GM18508 (cell line): Measurements from ENCODE around the gene FAM171A2.

Experiments used
- ATAC-seq: cut with Tn5 transposase; IDR thresholded peaks from one replicate; pipeline ENCODE4 v1.9.1; 2021; ENCODE audit warnings: moderate number of reproducible peaks; ENCODE audit not compliant: insufficient read depth, unreplicated experiment

The FAM171A2 gene

GRCh38 chr17:44362459-44362948 lies 1.1 kb downstream of the FAM171A2 start:
- ATAC-seq = no peak

GRCh38 chr17:44361292-44362260 lies 2.1 kb downstream of the FAM171A2 start:
- no peak for ATAC-seq

DNA sequence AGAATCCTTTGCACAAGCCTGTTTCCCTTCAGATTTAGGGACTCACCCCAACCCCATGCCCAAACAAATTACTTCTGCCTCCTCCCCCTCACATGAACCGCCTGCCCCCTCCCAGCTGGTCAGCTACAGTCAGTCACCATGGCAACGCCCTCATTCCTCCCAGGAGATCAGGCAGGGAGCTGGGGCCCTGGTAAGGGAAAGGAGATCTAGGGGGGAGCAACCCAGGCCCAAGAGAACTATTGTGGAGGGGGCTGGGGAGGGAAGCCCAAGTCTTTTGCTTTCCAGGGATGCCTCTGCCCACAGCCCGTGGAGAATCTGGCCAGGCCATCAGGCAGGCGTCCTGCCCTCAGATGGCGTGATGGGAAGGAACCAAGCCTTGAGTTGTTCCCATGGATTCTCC lies 2.8 kb downstream of the FAM171A2 start:
- ATAC-seq = no peak

- no peak for ATAC-seq
These were observed 3.5 kb downstream of the FAM171A2 start for GRCh38 chr17:44360144-44360533.

DNA sequence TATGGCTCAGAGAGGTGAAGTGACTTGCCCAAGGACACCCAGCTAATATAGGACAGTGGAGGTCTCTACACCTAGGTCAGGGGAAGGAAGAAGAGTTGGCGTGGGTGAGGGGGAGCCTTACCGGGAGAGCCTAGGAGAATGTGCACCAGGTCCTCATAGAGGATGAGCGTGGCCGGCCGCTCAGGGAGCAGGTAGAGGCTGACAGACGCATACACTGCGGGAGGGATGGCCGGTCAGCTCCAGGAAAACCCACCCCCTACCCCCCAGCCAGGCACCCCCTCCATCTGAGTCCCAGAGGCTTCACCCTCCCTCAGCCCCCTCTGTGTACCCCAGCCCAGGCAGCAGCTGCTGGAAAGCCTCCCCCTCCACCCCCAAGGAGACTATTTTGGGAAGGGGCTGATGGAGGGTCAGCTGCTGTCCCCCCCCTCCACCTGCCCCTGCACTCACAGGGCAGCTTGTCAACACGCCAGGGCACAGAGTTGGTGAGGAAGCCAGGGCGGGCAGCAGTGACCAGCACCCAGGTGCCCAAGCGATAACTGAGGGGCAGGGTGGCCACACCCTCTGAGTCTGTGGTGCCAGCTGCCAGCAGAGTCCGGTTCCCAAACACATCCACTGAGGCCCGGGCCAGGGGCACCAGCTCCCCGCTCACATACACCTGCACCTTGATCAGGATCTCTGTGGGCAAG lies 4.1 kb downstream of the FAM171A2 start:
- ATAC-seq = no peak

DNA sequence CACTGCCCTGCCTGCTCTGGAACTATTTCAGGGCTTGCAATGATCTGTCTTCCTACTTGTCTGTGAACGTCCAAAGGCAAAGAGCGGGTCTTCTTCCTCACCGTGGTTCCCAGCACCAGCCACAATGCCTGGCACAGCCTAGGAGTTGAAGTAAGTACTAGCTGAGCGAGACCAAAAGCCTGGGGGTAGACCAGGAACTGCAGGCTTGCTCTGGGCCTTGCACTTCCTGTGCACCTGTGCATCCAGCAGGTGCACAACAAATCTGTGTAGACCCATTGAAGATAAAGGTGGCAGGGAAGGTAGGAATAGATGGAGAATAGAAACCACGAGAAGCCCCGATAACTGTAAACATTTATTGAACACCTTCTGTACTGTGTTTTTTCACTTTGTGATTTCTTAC lies 4.6 kb downstream of the FAM171A2 start:
- ATAC-seq = no peak

- no peak for ATAC-seq
These were observed 5.6 kb downstream of the FAM171A2 start for GRCh38 chr17:44358066-44358465.

DNA sequence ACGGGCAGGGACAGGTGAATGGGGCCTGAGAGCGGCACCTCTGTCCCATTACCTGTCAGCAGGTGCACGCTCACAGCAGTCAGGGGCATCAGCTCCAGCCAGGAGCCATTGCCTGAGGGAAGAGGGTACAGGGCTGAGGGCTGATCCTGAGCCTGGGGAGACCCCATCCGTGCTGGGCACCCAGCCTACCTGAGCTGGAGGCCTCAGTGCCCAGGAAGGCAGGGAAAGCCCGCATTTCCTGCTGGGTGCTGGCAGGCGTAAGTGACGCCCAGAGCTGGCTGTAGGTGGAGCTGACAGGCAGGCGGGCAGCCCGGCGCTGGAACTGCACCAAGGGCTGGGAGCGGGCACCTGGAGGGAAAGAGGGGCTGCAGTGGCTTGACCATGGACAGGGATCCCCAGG lies 7.4 kb downstream of the FAM171A2 start:
- no peak for ATAC-seq

- ATAC-seq = no peak
These were observed 8.0 kb downstream of the FAM171A2 start for GRCh38 chr17:44355642-44356099.

DNA sequence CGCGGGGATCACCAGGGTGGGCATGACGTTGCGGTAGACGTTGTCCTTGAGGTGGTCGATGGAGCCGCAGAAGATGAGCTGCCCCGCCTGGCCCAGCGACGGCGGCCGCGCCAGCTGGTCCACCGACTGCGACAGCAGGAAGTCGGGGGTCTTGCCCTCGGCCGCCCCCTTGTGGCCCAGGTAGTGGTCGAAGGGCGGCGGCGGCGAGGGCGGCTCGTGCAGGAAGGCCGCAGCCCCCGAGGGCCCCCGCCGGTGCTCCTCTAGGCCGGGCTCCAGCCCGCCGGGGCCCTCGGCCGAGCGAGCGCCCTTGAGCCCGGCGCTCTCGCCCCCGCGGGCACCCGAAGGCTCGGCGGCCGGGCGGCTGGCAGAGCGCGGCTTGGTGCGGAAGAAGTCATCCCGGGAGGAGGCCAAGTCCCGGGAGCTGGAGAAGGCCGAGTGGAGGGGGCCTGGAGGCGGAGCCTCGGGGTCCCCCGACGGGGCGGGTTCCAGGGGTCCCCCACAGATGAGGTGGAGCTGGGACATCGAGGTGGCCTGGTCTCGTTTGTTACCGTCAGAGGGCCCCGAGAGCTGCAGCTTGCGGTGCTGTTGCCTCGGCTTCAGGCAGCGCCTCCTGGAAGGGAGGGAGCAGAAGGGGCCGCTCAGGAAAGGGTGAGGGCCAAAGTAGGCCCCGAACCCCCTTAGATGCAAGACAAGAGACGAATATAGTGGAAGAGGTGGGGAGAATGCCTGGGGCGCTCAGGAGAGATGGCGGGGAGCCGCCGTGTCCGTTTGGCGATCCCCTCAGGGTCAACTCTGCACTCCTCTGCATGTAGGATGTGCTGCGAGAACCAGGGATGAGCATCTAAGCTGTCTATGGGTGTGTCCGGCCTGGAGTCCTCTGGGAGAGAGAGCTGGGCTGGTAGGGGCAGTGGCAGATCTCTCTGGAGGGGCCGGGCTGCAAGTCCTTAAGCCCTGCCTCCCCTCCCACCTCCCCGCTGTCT lies 8.8 kb downstream of the FAM171A2 start:
- no peak for ATAC-seq

GRCh38 chr17:44353672-44354331 lies 9.9 kb downstream of the FAM171A2 start:
- no peak for ATAC-seq

- ATAC-seq = no peak
These were observed 10.6 kb downstream of the FAM171A2 start for GRCh38 chr17:44352828-44353671.

- ATAC-seq = no peak
These were observed 11.5 kb downstream of the FAM171A2 start for GRCh38 chr17:44351961-44352827.

DNA sequence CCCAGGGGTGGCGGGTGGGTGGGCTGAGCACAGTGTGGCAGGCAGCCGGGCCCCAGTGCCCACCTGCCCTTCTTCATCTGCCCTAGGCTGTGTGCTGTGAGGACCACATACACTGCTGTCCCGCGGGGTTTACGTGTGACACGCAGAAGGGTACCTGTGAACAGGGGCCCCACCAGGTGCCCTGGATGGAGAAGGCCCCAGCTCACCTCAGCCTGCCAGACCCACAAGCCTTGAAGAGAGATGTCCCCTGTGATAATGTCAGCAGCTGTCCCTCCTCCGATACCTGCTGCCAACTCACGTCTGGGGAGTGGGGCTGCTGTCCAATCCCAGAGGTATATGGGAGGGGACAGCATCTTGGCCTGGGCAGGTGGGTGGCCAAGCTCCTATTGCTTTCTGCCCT lies 12.2 kb downstream of the FAM171A2 start:
- ATAC-seq = no peak

DNA sequence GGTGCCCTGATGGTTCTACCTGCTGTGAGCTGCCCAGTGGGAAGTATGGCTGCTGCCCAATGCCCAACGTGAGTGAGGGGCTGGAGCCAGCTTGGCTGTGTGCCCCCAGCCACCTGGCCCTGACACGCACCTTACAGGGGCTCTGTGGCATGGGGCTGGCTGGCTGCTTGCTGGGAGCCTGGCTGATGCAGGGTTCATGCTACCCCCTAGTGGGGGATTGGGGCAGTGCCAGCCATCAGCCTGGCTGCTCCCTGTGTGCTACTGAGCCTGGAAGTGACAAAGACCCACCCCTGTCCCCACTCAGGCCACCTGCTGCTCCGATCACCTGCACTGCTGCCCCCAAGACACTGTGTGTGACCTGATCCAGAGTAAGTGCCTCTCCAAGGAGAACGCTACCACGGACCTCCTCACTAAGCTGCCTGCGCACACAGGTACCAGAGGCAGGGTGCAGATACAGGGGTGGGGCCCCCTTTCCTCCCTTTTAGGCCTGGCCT lies 12.9 kb downstream of the FAM171A2 start:
- ATAC-seq = no peak

DNA sequence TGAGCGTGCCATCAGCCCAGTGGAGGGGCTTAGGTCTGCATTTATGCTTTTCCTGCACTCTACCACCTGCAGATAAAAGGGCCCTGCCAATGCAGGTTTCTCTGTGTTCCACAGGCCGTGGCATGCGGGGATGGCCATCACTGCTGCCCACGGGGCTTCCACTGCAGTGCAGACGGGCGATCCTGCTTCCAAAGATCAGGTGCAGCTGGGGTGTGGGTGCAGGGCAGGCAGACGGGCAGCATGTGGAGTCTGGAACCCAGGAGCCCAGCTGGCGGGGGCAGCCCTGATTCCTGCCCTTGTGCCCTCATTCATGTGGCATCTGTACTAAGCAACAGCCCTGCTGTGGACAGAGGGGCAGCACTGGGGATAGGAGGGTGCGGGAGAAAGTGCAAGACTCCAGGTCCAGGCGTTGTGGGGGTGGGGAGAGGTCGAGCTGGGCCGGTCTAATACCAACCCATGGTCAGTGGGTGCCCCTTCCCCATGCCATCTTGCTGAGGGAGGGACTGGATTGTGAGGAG lies 14.0 kb downstream of the FAM171A2 start:
- ATAC-seq = no peak

DNA sequence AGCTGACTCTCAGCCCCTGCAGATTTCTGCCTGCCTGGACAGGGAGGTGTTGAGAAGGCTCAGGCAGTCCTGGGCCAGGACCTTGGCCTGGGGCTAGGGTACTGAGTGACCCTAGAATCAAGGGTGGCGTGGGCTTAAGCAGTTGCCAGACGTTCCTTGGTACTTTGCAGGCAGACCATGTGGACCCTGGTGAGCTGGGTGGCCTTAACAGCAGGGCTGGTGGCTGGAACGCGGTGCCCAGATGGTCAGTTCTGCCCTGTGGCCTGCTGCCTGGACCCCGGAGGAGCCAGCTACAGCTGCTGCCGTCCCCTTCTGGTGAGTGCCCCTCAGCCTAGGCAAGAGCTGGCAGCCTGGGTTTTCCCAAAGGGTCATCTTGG lies 14.7 kb downstream of the FAM171A2 start:
- no peak for ATAC-seq
